Measurements from ENCODE around the gene TMEM176A. TPM values are rescaled to one million over a fixed set of nuclear protein-coding genes. Genes with fewer than 3 reads are reported as not detected.

The TMEM176A gene
- total and polyA plus RNA-seq, 2 of the 8 experiments (the other 6 are each of a cell fraction or from before 2014, with no cell fraction given): 1.3 to 1.5 TPM

GRCh38 chr7:150848111-150848510, 47.5 kb downstream of the TMEM176A start:
- H3K9ac ChIP-seq (replicated peaks in 1 of 4; ENCODE audit: extremely low read depth in 1 of 4, low read depth in 3 of 4, low read length in 3 of 4): no peak overlapping the region
- no peak for FAIRE-seq
- no peak overlapping the region for H3K14ac ChIP-seq (ENCODE audit: insufficient read length)
- DNase-seq (ENCODE audit: low read depth in 1 of 2, low spot score in 2 of 2): peak in 1 of 2 experiments; percentile 28
- ChIA-PET CTCF (ENCODE audit: partially characterized antibody) (no interaction called here), POLR2A (ENCODE audit: partially characterized antibody) (no interaction called here)
- no peak overlapping the region for H3K23ac ChIP-seq (ENCODE audit: insufficient read length)
- H2BK12ac ChIP-seq (ENCODE audit: low read depth, low read length): no peak overlapping the region
- H2BK15ac ChIP-seq (ENCODE audit: low read length): no peak overlapping the region
- no peak overlapping the region for H3K27ac ChIP-seq (ENCODE audit: low read depth, low read length)
- no peak overlapping the region for H2BK20ac ChIP-seq (ENCODE audit: low read length)
- no peak overlapping the region for H3K18ac ChIP-seq (ENCODE audit: extremely low read depth, low read length)
- H2AFZ ChIP-seq (ENCODE audit: low read length): no peak overlapping the region
- WGBS, 2 experiments (ENCODE audit: extremely low coverage in 1 of 2, insufficient coverage in 1 of 2, insufficient read length in 1 of 2, insufficient replicate concordance in 2 of 2, low coverage in 1 of 2, low lambda C conversion rate in 2 of 2, missing lambda C conversion rate in 1 of 2): 92% methylated on average over 8 of the region's 8 CpGs; no CpG with 5 or more reads in 1 of the 2 experiments
- H3K4me2 ChIP-seq (ENCODE audit: insufficient read depth in 1 of 2, low read depth in 2 of 2, low read length in 2 of 2): no peak overlapping the region
- H3K36me3 ChIP-seq (ENCODE audit: control insufficient read depth in 2 of 4, insufficient read depth in 4 of 4, low read length in 3 of 4): no peaks in the 10 kb centered on the region
- no peaks in the 10 kb centered on the region for H3K79me1 ChIP-seq (ENCODE audit: low read depth, low read length)
- H3K23me2 ChIP-seq (ENCODE audit: low read depth, low read length): no peaks in the 10 kb centered on the region
- no peaks in the 10 kb centered on the region for H3K9me3 ChIP-seq (ENCODE audit: insufficient read depth in 2 of 2, low read depth in 1 of 2, low read length in 1 of 2)
- no peak overlapping the region for H2BK120ac ChIP-seq (replicated peaks; ENCODE audit: low read depth, low read length)
- no peak overlapping the region for H3K4me3 ChIP-seq (ENCODE audit: extremely low read depth in 1 of 4, insufficient read depth in 2 of 4, low read depth in 3 of 4, low read length in 4 of 4)
- peaks cover 0 to 6% (median 0%) of the 10 kb centered on the region in 4 experiments; a peak in 1 of 7 replicates for H3K4me1 ChIP-seq (replicated peaks in 1 of 4; ENCODE audit: control insufficient read depth in 3 of 4, insufficient read depth in 4 of 4, low read length in 3 of 4)
- H3K4ac ChIP-seq (replicated peaks; ENCODE audit: insufficient read length, low read depth, low read length): no peak overlapping the region
- no peak overlapping the region for H3K56ac ChIP-seq (replicated peaks; ENCODE audit: insufficient read length, low read depth, low read length)
- H3K79me2 ChIP-seq (ENCODE audit: control insufficient read depth in 1 of 2, insufficient read depth in 2 of 2, low read length in 2 of 2): no peaks in the 10 kb centered on the region
- H3K27me3 ChIP-seq (replicated peaks in 1 of 4; ENCODE audit: control insufficient read depth in 3 of 4, extremely low read depth in 1 of 4, insufficient read depth in 3 of 4, low read length in 3 of 4): no peaks in the 10 kb centered on the region
- H2BK5ac ChIP-seq (ENCODE audit: low read depth, low read length): no peak overlapping the region
- H4K5ac ChIP-seq (ENCODE audit: insufficient read length, low read depth, low read length): no peak overlapping the region
- no peak overlapping the region for H4K91ac ChIP-seq (replicated peaks; ENCODE audit: insufficient read length, low read length)
- no peak overlapping the region for H4K8ac ChIP-seq (ENCODE audit: extremely low read depth, insufficient read depth, low read length)
- no peaks in the 10 kb centered on the region for H4K20me1 ChIP-seq (replicated peaks in 1 of 2; ENCODE audit: control insufficient read depth in 1 of 2, insufficient read depth in 2 of 2, low read length in 2 of 2)
- H2AK5ac ChIP-seq (ENCODE audit: low read depth, low read length): no peak overlapping the region
- TF ChIP-seq KDM5A (IDR thresholded peaks at IDR 0.05; ENCODE audit: low read length) (no peak), KDM1A (IDR thresholded peaks at IDR 0.05; ENCODE audit: borderline replicate concordance, low read length) (no peak), EP300 (IDR thresholded peaks at IDR 0.05; ENCODE audit: borderline replicate concordance in 1 of 2, low read depth in 2 of 2, low read length in 2 of 2) (no peak)
